ENCODE results near the gene CSNK2A1.

GRCh38 chr20:531608-532007 is 12.0 kb downstream of the CSNK2A1 start:
- TF ChIP-seq CTCF (IDR thresholded peaks at IDR 0.05) (no peak), POLR2A (IDR thresholded peaks at IDR 0.05) (no peak)

Measured in body of pancreas (tissue), 4 donors.